HG03175 (cell line): ENCODE measurements around the gene CH25H.

Experiments
- ATAC-seq: cut with Tn5 transposase; IDR thresholded peaks from one replicate; pipeline ENCODE4 v1.9.1; 2021; ENCODE audit warnings: mild to moderate bottlenecking, moderate library complexity; ENCODE audit not compliant: unreplicated experiment

CH25H gene

DNA sequence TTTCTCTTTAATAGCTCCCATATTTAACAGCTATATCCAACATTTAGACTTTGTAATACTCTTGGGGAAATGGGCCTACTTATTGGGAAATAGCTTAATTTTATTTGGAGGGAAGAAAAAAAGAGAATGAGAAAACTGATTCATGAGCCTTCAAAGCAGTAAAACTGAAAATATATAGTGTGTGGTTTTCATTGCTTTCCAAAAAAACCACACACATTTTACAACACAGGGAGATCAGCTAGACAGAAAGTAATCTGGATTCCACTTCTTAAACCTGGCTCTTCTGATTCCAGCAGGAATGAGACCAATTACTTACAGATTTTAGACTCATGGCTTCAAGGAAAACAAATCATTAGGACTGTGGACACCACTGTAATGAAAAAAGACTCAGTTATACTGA lies 48.7 kb downstream of the CH25H start:
- ATAC-seq, result no peak

DNA sequence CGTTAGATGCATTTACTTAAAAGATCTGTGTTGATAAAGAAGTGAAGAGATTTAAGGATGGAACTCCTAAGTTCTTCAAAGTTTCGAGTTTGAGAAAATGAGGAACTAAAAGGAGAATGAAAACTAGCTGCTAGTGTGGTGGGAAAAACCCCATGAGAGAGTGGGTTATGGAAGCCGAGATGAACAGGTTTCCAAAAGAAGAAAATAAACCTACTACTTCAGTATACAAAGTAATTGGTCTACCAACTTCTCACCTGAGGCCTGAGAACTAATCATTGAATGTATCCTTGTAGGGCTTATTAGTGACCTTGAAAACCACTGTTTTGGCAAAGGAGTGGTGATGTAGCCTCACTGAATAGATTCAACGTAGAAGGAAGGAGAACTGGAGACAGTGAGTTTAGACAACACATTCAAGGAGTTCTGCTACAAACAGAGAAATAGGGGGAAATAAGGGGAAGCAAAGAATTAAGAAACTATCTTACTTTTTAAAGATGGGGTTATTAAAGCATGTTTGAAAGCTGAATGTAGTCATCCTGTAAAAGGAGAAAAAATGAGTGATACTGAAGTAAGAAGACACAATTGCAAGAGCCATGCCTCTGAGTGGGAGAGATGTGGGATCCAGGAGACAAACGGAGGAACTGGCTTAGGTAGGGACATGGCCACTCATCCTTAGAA lies 50.8 kb downstream of the CH25H start:
- no peak for ATAC-seq
